Mucosa of stomach (tissue), 1 donor: ENCODE data around the gene RBM43.

Source experiments
- H3K27me3 ChIP-seq: one replicate; pipeline ENCODE4 v1.7.0; 2013; ENCODE audit warnings: mild to moderate bottlenecking, low read length; ENCODE audit not compliant: control insufficient read depth, insufficient read depth
- H3K36me3 ChIP-seq: one replicate; pipeline ENCODE4 v1.7.0; 2013; ENCODE audit warnings: low read length; ENCODE audit not compliant: control insufficient read depth, insufficient read depth
- H3K4me1 ChIP-seq: one replicate; pipeline ENCODE4 v1.7.0; 2013; ENCODE audit warnings: mild to moderate bottlenecking, low read length; ENCODE audit not compliant: control insufficient read depth, insufficient read depth
- H3K4me3 ChIP-seq: one replicate; pipeline ENCODE4 v1.7.0; 2013; ENCODE audit warnings: low read length
- H3K9ac ChIP-seq: one replicate; pipeline ENCODE4 v1.7.0; 2013; ENCODE audit warnings: mild to moderate bottlenecking, low read length, moderate library complexity
- H3K9me3 ChIP-seq: one replicate; pipeline ENCODE4 v1.7.0; 2013; ENCODE audit warnings: mild to moderate bottlenecking, low read length, moderate library complexity; ENCODE audit not compliant: control insufficient read depth
- donor health status: Pancreatic carcinoma.

RBM43 gene

GRCh38 chr2:151289972-151290866 is 28.6 kb upstream of the RBM43 start:
- H3K4me3 ChIP-seq: peak overlapping the region; percentile 54
- no peaks in the 10 kb centered on the region for H3K36me3 ChIP-seq
- peak overlapping the region; percentile 98 for H3K9ac ChIP-seq
- peaks cover 20% of the 10 kb centered on the region for H3K4me1 ChIP-seq
- H3K9me3 ChIP-seq: no peaks in the 10 kb centered on the region
- no peaks in the 10 kb centered on the region for H3K27me3 ChIP-seq

DNA sequence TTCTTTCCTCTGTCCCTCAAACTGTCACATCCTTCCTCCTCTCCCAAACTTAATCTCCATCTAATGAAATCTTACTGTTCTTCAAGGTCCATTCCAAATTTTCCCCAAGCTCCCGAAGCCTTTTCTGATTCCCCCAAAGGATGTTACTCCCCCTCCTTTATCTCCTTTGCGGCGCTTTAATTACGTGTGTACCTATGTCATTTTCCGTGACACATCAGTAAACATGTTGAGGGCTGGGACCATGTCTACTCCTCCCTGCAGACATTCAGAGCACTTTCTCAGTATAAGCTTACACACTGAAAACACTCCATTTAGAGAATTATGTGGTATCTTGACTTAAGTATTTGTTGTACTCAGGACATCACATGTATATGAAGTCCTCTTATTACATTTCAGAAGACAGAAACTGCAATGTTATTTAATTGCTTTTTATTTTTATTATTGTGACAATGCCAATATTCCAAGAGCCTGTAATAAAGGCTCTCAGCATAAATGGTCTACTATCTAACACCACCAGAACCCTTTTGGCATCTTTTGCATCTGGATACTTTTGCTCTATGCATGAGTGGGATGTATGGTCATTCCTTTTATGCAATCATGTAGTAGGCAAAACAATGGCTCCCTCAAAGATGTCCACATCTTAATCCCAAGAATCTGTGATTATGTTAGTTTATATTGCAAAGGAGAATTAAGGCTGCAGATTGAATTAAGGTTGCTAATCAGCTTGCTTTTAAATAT is 26.0 kb upstream of the RBM43 start:
- no peaks in the 10 kb centered on the region for H3K36me3 ChIP-seq
- H3K27me3 ChIP-seq: no peaks in the 10 kb centered on the region
- H3K4me3 ChIP-seq: no peak overlapping the region
- H3K4me1 ChIP-seq: peaks cover 20% of the 10 kb centered on the region
- no peaks in the 10 kb centered on the region for H3K9me3 ChIP-seq
- no peak overlapping the region for H3K9ac ChIP-seq

- Histone ChIP-seq H3K9ac (no peak overlapping the region), H3K9me3 (no peaks in the 10 kb centered on the region), H3K4me1 (peaks cover 2% of the 10 kb centered on the region), H3K4me3 (no peak overlapping the region), H3K27me3 (no peaks in the 10 kb centered on the region), H3K36me3 (no peaks in the 10 kb centered on the region)
These were observed 20.7 kb upstream of the RBM43 start for GRCh38 chr2:151282401-151282800.

GRCh38 chr2:151280271-151280670 is 18.6 kb upstream of the RBM43 start:
- Histone ChIP-seq H3K9ac (no peak overlapping the region), H3K36me3 (peaks cover 2% of the 10 kb centered on the region), H3K9me3 (no peaks in the 10 kb centered on the region), H3K4me1 (no peaks in the 10 kb centered on the region), H3K4me3 (no peak overlapping the region), H3K27me3 (no peaks in the 10 kb centered on the region)

DNA sequence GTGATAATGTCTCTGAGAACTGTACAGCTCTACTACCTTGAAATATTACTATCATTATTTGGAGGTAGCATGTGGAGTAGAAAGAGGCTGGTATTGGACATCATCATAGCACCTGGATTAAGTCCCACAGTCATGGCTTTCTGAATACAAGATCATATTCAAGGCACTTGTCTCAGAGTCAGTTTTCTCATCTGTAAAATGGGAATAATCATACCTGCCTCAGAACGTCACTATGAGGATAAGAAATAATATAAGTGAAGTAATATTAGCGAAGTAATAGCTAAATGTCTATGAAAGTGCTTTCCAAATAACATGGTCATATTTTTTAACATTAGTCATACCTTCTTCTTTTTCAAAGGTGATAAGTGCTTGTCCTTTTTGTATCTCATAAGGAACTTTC is 16.8 kb upstream of the RBM43 start:
- Histone ChIP-seq H3K9ac (no peak overlapping the region), H3K9me3 (no peaks in the 10 kb centered on the region), H3K27me3 (no peaks in the 10 kb centered on the region), H3K36me3 (peaks cover 4% of the 10 kb centered on the region), H3K4me1 (no peaks in the 10 kb centered on the region), H3K4me3 (no peak overlapping the region)

GRCh38 chr2:151277067-151277466 is 15.4 kb upstream of the RBM43 start:
- no peak overlapping the region for H3K4me3 ChIP-seq
- H3K9ac ChIP-seq: no peak overlapping the region
- H3K36me3 ChIP-seq: peaks cover 4% of the 10 kb centered on the region
- no peaks in the 10 kb centered on the region for H3K4me1 ChIP-seq
- H3K9me3 ChIP-seq: no peaks in the 10 kb centered on the region
- no peaks in the 10 kb centered on the region for H3K27me3 ChIP-seq

GRCh38 chr2:151275291-151275690 is 13.6 kb upstream of the RBM43 start:
- peaks cover 4% of the 10 kb centered on the region for H3K36me3 ChIP-seq

DNA sequence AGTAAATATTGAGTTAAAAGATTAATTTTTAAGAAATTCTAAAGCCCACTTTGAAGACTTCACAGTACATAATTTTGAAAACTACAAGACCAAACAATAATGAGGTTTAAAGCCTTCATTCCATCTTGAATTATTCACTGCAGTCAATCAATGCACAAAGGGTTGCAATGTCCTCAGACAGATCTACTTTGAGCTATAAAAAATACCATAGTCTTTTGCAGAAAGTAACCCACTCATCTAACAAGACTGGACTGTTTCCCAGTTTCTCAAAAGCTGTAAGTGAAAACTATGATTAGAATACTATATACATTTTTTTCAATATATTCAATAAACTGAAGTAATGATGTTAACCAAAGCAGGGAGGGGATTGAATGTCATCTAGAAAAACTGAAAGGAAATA is 10.2 kb upstream of the RBM43 start:
- no peaks in the 10 kb centered on the region for H3K9me3 ChIP-seq
- H3K9ac ChIP-seq: no peak overlapping the region
- no peaks in the 10 kb centered on the region for H3K27me3 ChIP-seq
- H3K4me3 ChIP-seq: no peak overlapping the region
- H3K4me1 ChIP-seq: no peaks in the 10 kb centered on the region
- peaks cover 4% of the 10 kb centered on the region for H3K36me3 ChIP-seq

More at GRCh38 chr2:151275291-151275690, 13.6 kb upstream of the RBM43 start:
- H3K9me3 ChIP-seq: no peaks in the 10 kb centered on the region
- no peaks in the 10 kb centered on the region for H3K4me1 ChIP-seq
- H3K4me3 ChIP-seq: no peak overlapping the region
- no peak overlapping the region for H3K9ac ChIP-seq
- H3K27me3 ChIP-seq: no peaks in the 10 kb centered on the region

DNA sequence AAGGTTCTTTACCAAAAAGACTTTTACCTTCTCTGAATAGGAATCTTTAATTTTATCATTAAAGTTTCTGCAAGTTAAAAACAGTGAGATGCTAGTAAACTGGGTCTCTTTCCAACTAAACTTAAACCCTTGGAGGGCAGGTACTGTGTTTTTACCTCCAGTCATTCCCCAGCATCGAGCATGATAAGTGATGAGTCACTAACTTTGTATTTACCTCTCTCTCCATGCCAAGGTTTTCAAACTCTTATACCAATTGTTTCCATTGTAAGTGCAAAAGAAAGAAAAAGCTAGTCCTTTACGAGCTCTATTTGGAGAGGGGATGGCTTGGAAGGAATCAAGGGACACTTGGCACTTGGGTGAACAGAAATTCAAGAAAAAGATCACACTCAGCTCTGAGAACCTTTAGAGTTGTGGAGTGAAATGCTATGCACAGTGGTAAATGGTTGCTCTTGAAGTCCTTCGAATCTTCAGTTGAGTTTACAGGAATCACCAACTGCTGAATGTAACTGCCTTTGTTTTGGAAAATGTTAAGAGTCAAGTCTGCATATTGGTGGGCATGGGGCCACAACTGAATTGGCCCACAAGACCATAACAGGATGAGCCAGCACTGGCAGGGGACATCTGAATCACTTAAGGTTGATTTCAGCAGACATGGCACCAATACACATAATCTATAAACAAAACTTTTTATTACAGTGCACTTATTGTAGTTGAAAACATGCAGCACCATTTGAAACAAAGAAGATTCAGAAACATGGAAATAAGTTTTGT is 8.3 kb upstream of the RBM43 start:
- Histone ChIP-seq H3K4me1 (no peaks in the 10 kb centered on the region), H3K9ac (no peak overlapping the region), H3K4me3 (no peak overlapping the region), H3K27me3 (no peaks in the 10 kb centered on the region), H3K36me3 (no peaks in the 10 kb centered on the region), H3K9me3 (no peaks in the 10 kb centered on the region)

DNA sequence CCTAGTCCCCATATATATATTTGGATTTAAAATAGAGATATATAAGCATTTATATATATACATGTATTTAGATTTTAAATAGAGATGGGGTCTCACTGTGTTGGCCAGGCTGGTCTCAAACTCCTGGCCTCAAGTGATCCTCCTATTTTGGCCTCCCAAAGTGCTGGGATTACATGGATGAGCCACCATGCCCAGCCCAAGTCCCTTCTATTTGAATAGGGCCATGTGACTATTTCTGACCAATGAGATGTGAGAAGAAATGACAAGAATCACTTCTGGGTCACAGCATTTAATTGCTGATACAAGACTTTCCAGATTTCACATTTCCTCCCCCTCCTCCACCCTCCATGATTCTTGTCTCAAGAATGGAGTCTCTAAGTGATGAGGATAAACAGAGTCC is 6.4 kb upstream of the RBM43 start:
- Histone ChIP-seq H3K4me3 (no peak overlapping the region), H3K9ac (no peak overlapping the region), H3K4me1 (no peaks in the 10 kb centered on the region), H3K27me3 (no peaks in the 10 kb centered on the region), H3K36me3 (no peaks in the 10 kb centered on the region), H3K9me3 (no peaks in the 10 kb centered on the region)

DNA sequence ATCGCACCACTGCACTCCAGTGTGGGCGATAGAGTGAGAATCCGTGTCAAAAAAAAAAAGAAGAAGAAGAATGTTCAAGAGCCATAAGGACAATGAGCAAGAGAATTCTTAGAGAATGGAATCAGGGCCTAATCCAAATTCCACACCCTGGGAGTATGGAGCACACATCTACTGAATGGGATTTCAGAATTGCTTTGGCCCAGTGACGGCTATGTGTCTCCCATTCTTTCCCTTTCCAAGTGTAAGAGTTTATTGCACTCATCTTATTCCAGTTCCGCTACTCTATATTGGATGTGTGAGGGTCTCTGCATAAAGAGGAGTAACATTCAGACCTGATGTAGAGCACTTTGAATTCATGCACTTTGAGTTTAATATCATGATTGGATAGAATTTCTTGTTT is 5.9 kb upstream of the RBM43 start:
- Histone ChIP-seq H3K27me3 (no peaks in the 10 kb centered on the region), H3K36me3 (no peaks in the 10 kb centered on the region), H3K9ac (no peak overlapping the region), H3K9me3 (no peaks in the 10 kb centered on the region), H3K4me1 (no peaks in the 10 kb centered on the region), H3K4me3 (no peak overlapping the region)

DNA sequence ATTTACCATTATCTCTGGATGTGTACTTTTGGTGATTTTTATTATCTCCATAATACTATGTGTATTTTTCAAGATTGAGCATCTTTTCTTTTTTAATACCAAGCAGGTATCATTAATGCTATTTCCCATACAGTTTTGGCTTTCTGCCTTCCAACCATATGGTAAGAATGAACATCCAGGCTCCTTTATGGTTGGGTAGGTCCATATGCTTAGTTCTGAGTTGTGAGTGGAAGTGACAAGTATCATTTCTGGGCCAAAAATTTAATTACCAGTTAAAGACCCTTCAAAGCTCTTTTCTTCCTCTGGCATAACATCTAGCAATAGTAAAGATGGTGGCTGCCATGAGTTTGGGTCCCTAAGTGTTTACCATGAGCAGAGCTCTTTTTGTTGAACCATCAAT is 4.3 kb upstream of the RBM43 start:
- no peak overlapping the region for H3K4me3 ChIP-seq
- no peaks in the 10 kb centered on the region for H3K27me3 ChIP-seq
- H3K9ac ChIP-seq: no peak overlapping the region
- no peaks in the 10 kb centered on the region for H3K9me3 ChIP-seq
- no peaks in the 10 kb centered on the region for H3K4me1 ChIP-seq
- no peaks in the 10 kb centered on the region for H3K36me3 ChIP-seq
